ENCODE results near the gene SCUBE3. TPM values are rescaled to one million over a fixed set of nuclear protein-coding genes. Genes with fewer than 3 reads are reported as not detected.

Gene SCUBE3
- total RNA-seq, 4 donors from 2014 or later, result 0.37 to 0.68 (median 0.52) TPM

- H3K4me1 ChIP-seq, result peaks cover 2 to 18% (median 10%) of the 10 kb centered on the region in 4 donors
- no peak overlapping the region for H3K27ac ChIP-seq
- intact Hi-C loops (cut with DNase I; ENCODE audit: low total_unique reads) (no loop called here), in situ Hi-C loops (cut with MboI; ENCODE audit: low pct_ligation_motif_present in 1 of 4, low pct_unique_long_range_greater_than_20kb in 1 of 4, low sequenced_read_pairs in 3 of 4) (loop anchor here in 1 of 4 donors (25.0 kb wide), 1 partner anchor 231 kb away; no protein-coding TSS in a partner anchor)
- DNase-seq, result no peak
- H3K36me3 ChIP-seq, result no peaks in the 10 kb centered on the region
- no peak overlapping the region for H3K4me3 ChIP-seq
- TF ChIP-seq, protein P1, sequence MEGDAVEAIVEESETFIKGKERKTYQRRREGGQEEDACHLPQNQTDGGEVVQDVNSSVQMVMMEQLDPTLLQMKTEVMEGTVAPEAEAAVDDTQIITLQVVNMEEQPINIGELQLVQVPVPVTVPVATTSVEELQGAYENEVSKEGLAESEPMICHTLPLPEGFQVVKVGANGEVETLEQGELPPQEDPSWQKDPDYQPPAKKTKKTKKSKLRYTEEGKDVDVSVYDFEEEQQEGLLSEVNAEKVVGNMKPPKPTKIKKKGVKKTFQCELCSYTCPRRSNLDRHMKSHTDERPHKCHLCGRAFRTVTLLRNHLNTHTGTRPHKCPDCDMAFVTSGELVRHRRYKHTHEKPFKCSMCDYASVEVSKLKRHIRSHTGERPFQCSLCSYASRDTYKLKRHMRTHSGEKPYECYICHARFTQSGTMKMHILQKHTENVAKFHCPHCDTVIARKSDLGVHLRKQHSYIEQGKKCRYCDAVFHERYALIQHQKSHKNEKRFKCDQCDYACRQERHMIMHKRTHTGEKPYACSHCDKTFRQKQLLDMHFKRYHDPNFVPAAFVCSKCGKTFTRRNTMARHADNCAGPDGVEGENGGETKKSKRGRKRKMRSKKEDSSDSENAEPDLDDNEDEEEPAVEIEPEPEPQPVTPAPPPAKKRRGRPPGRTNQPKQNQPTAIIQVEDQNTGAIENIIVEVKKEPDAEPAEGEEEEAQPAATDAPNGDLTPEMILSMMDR (IDR thresholded peaks at IDR 0.05), result no peak
- TF ChIP-seq POLR2A (IDR thresholded peaks at IDR 0.05) (no peak), POLR2AphosphoS5 (IDR thresholded peaks at IDR 0.05) (no peak)
- 88% methylated on average over 4 of the region's 4 CpGs; no CpG with 5 or more reads in 1 of the 2 donors for whole genome bisulfite sequencing, 2 donors (ENCODE audit: low coverage in 1 of 2)
- peaks cover 51% of the 10 kb centered on the region for H3K27me3 ChIP-seq
- H3K9me3 ChIP-seq, result no peaks in the 10 kb centered on the region
These were observed 4.7 kb downstream of the SCUBE3 start for GRCh38 chr6:35218456-35218855.

DNA sequence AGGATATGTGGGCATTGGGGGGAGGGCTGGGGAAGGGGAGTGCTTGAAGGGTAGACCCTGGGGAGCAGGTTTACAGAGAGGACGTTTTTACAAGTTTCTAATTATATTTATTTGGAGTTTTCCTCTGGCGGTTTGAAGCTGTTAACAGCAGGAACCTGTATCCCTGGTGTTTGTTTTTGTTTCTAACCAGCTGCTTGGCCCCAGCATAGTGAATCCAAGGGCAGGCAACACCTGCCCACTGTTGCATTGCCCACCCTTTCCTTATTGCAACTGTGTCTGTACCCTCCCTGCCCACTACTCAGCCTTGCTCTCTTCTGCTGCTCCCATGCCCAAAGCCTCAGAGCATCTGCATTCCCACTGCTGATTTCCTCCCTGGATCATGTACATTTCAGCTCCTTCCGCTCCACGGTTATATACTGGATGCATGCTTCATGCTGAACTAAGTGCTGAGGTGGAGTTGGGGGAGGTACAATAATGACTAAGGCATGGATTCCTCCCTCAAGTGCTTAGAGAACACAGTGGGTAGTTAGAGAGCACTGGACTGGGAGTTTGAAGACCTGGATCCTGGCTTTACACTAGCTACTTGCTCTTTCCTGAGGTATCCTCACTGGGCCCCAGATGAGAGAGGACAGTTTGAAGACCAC, 6.0 kb downstream of the SCUBE3 start:
- in situ Hi-C loops (cut with MboI; ENCODE audit: low pct_ligation_motif_present in 1 of 4, low pct_unique_long_range_greater_than_20kb in 1 of 4, low sequenced_read_pairs in 3 of 4) (loop anchor here in 2 of 4 donors (10.0 to 25.0 kb wide), 2 partner anchors 233 to 235 kb away; no protein-coding TSS in a partner anchor), intact Hi-C loops (cut with DNase I; ENCODE audit: low total_unique reads) (no loop called here)
- no peaks in the 10 kb centered on the region for H3K36me3 ChIP-seq
- TF ChIP-seq EP300 (IDR thresholded peaks at IDR 0.05; ENCODE audit: low read depth) (no peak), POLR2AphosphoS5 (IDR thresholded peaks at IDR 0.05) (no peak), POLR2A (IDR thresholded peaks at IDR 0.05) (no peak)
- TF ChIP-seq, protein P1 (IDR thresholded peaks at IDR 0.05), result no peak
- peaks cover 0 to 6% (median 0%) of the 10 kb centered on the region in 4 donors for H3K4me1 ChIP-seq
- no peak overlapping the region for H3K27ac ChIP-seq
- peaks cover 37% of the 10 kb centered on the region for H3K27me3 ChIP-seq
- WGBS, 2 donors (ENCODE audit: low coverage in 1 of 2), result 53 to 63% methylated on average over 3 to 4 of the region's 4 CpGs
- H3K9me3 ChIP-seq, result no peaks in the 10 kb centered on the region
- no peak for DNase-seq
- no peak overlapping the region for H3K4me3 ChIP-seq

- Histone ChIP-seq H3K4me1 (no peaks in the 10 kb centered on the region), H3K36me3 (no peaks in the 10 kb centered on the region), H3K27ac (no peak overlapping the region), H3K27me3 (peaks cover 28% of the 10 kb centered on the region), H3K4me3 (no peak overlapping the region), H3K9me3 (no peaks in the 10 kb centered on the region)
- DNase-seq, result no peak
- no peak for TF ChIP-seq EP300 (IDR thresholded peaks at IDR 0.05; ENCODE audit: low read depth)
- no peak for TF ChIP-seq POLR2AphosphoS5 (IDR thresholded peaks at IDR 0.05)
- no peak for TF ChIP-seq POLR2A (IDR thresholded peaks at IDR 0.05)
- TF ChIP-seq, protein P1 (IDR thresholded peaks at IDR 0.05), result no peak
- intact Hi-C loops (cut with DNase I; ENCODE audit: low total_unique reads) (no loop called here), in situ Hi-C loops (cut with MboI; ENCODE audit: low pct_ligation_motif_present in 1 of 4, low pct_unique_long_range_greater_than_20kb in 1 of 4, low sequenced_read_pairs in 3 of 4) (loop anchor here in 2 of 4 donors (10.0 to 25.0 kb wide), 2 partner anchors 233 to 236 kb away; no protein-coding TSS in a partner anchor)
- WGBS, 2 donors (ENCODE audit: low coverage in 1 of 2), result 87% methylated on average over 1 of the region's 1 CpG; no CpG with 5 or more reads in 1 of the 2 donors
These were observed 7.0 kb downstream of the SCUBE3 start for GRCh38 chr6:35220711-35221110.

DNA sequence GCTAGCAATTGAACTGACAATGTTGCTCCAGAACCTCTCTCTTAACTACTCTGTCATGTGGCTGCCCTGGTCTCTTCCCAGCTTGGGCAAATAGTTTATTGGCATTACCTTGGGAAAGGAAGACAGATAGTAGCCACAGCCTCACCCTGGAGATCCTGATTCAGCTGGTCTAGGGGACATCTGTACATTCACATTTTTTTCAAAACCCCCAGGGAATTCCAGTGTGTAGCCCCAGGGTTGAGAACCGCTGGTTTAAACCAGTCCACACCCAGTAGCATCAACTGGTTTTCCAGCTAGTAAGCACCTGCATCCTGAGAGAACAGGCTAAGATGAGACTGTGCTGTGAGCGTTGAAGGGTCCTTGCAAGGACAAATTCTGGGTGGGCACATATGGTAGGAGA, 9.6 kb downstream of the SCUBE3 start:
- in situ Hi-C loops (cut with MboI; ENCODE audit: low pct_ligation_motif_present in 1 of 4, low pct_unique_long_range_greater_than_20kb in 1 of 4, low sequenced_read_pairs in 3 of 4), result loop anchor here in 2 of 4 donors (10.0 to 25.0 kb wide), 2 partner anchors 236 to 239 kb away; no protein-coding TSS in a partner anchor
- peaks cover 7% of the 10 kb centered on the region for H3K27me3 ChIP-seq

More for the DNA sequence above, 9.6 kb downstream of the SCUBE3 start:
- H3K4me1 ChIP-seq, result no peaks in the 10 kb centered on the region
- TF ChIP-seq EP300 (IDR thresholded peaks at IDR 0.05; ENCODE audit: low read depth) (no peak), POLR2A (IDR thresholded peaks at IDR 0.05) (no peak), POLR2AphosphoS5 (IDR thresholded peaks at IDR 0.05) (no peak)
- TF ChIP-seq, protein P1 (IDR thresholded peaks at IDR 0.05), result no peak
- 82% methylated on average over 2 of the region's 2 CpGs; no CpG with 5 or more reads in 1 of the 2 donors for WGBS, 2 donors (ENCODE audit: low coverage in 1 of 2)
- H3K36me3 ChIP-seq, result no peaks in the 10 kb centered on the region
- DNase-seq, result no peak
- no peak overlapping the region for H3K4me3 ChIP-seq
- no peak overlapping the region for H3K27ac ChIP-seq
- intact Hi-C loops (cut with DNase I; ENCODE audit: low total_unique reads), result no loop called here
- H3K9me3 ChIP-seq, result no peaks in the 10 kb centered on the region
